ENCODE measurements around the gene RAB1B.
"Not testable (repeated sequence)": the region's sequence is repeated elsewhere in the genome, so short reads cannot be mapped to it uniquely, and the experiment has no call there.

Gene RAB1B

GRCh38 chr11:66267379-66268243 lies 828 bp upstream of the RAB1B start:
- DNase-seq, result peak; percentile 96

GRCh38 chr11:66268952-66269905 lies 790 bp downstream of the RAB1B start:
- DNase-seq, result no peak

GRCh38 chr11:66271816-66272215 lies 3.4 kb downstream of the RAB1B start:
- DNase-seq, result no peak

GRCh38 chr11:66272596-66272995 lies 4.2 kb downstream of the RAB1B start:
- no peak for DNase-seq

GRCh38 chr11:66274219-66274618 lies 5.8 kb downstream of the RAB1B start:
- no peak for DNase-seq

GRCh38 chr11:66275396-66275795 lies 7.0 kb downstream of the RAB1B start:
- no peak for DNase-seq

GRCh38 chr11:66275984-66276612 lies 7.7 kb downstream of the RAB1B start:
- no peak for DNase-seq

GRCh38 chr11:66276619-66277018 lies 8.2 kb downstream of the RAB1B start:
- DNase-seq, result not testable (repeated sequence)

GRCh38 chr11:66277064-66277463 lies 8.6 kb downstream of the RAB1B start:
- not testable (repeated sequence) for DNase-seq

- DNase-seq, result peak; percentile 65
Observed at GRCh38 chr11:66277471-66278362, 9.3 kb downstream of the RAB1B start, which contains the start of gene CNIH2. Gene CNIH2, plus strand, starts transcription at chr11:66278175. Its CDS starts 282 bp downstream, at chr11:66278457.

GRCh38 chr11:66278363-66279091 lies 10.1 kb downstream of the RAB1B start:
- no peak for DNase-seq

- DNase-seq, result no peak
Observed at GRCh38 chr11:66279092-66279734, 10.8 kb downstream of the RAB1B start.

- DNase-seq, result no peak
Observed at GRCh38 chr11:66280428-66280827, 12.0 kb downstream of the RAB1B start.

GRCh38 chr11:66281001-66281400 lies 12.6 kb downstream of the RAB1B start:
- no peak for DNase-seq

- no peak for DNase-seq
Observed at GRCh38 chr11:66281776-66282467, 13.5 kb downstream of the RAB1B start.

GRCh38 chr11:66282468-66283455 lies 14.3 kb downstream of the RAB1B start:
- peak; percentile 100 for DNase-seq

- no peak for DNase-seq
Observed at GRCh38 chr11:66283461-66284105, 15.1 kb downstream of the RAB1B start.

GRCh38 chr11:66284526-66285078 lies 16.2 kb downstream of the RAB1B start:
- no peak for DNase-seq

Measured in activated CD8-positive, alpha-beta memory T cell treated with anti-CD3 and anti-CD28 coated beads, Interleukin-2, amount 50 U/mL, for 48 hours (primary cell).